ENCODE measurements around the gene GNA12. TPM values are rescaled to one million over a fixed set of nuclear protein-coding genes. Genes with fewer than 3 reads are reported as not detected.

GNA12 gene
- total and polyA plus RNA-seq, 9 of the 15 experiments (the other 6 are each of a cell fraction or from before 2014, with no cell fraction given) = 0.65 to 32.7 (median 9.6) TPM

DNA sequence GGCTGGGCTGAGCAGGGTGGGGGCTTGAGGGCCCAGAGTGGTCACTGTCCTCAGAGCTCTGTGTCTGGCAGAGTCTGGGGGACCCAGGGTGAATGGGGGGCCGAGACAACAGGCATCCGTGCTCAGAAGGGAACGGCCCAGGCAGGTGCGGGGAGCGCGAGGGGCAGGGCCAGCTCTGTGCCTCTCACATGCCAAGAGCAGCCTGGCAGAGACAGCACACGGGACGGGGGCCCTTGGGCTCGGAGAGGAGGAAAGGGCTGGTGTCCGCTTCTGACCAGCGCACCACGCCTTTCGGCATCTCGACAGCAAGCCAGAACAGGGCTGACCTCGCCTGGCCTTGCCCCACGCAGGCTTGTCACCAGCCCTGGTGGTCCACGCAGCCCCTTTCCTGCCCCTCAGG lies 142.7 kb downstream of the GNA12 start:
- Histone ChIP-seq H3K79me2 (ENCODE audit: control insufficient read depth, insufficient read depth, low read length) (no peaks in the 10 kb centered on the region), H3K36me3 (ENCODE audit: control insufficient read depth, insufficient read depth, low read length) (no peaks in the 10 kb centered on the region), H3K9ac (ENCODE audit: insufficient read depth in 1 of 2, low read depth in 2 of 2, low read length in 2 of 2) (peak overlapping the region in 1 of 2 experiments; percentile 10; a peak in 1 of 4 replicates), H3K4me1 (replicated peaks in 1 of 2; ENCODE audit: control insufficient read depth in 2 of 2, insufficient read depth in 2 of 2, low read length in 2 of 2) (peaks cover 0 to 25% of the 10 kb centered on the region in 2 experiments; a peak in 1 of 5 replicates), H4K20me1 (replicated peaks; ENCODE audit: control insufficient read depth, insufficient read depth, low read length) (peaks cover 4% of the 10 kb centered on the region; the same call in 1 of the 2 replicates), H2AFZ (ENCODE audit: low read depth, low read length) (no peak overlapping the region), H3K9me1 (ENCODE audit: control insufficient read depth, insufficient read depth, low read length) (no peaks in the 10 kb centered on the region), H3K4me2 (ENCODE audit: insufficient read depth, low read length) (no peak overlapping the region), H3K27me3 (ENCODE audit: control insufficient read depth in 2 of 2, insufficient read depth in 2 of 2, low read length in 2 of 2) (peaks cover 36 to 67% of the 10 kb centered on the region in 2 experiments), H3K27ac (ENCODE audit: extremely low read depth, low read depth, low read length) (no peak overlapping the region), H3K4me3 (no peak overlapping the region), H3K9me3 (replicated peaks; ENCODE audit: control insufficient read depth, insufficient read depth, low read depth, low read length) (no peaks in the 10 kb centered on the region)
- no TSS peak for BruUV-seq (replicated peaks)
- ChIA-PET POLR2A (interaction anchor here (0.7 to 1.5 kb wide), 4 partner anchors 10 to 1208 kb away, joined by 3 to 5 read pairs (median 4); no protein-coding TSS in a partner anchor), CTCF (ENCODE audit: low intra/inter-chr PET ratio) (no interaction called here)
- DNase-seq (ENCODE audit: extremely low read depth in 1 of 4, low spot score in 3 of 4) (no peak), ATAC-seq (no peak), FAIRE-seq (no peak)
- in situ Hi-C loops (cut with MboI) (no loop called here), intact Hi-C loops (cut with micrococcal nuclease) (no loop called here)
- WGBS (ENCODE audit: insufficient coverage, low coverage, missing lambda C conversion rate) = 8% methylated on average over 16 of the region's 17 CpGs
- TF ChIP-seq POU5F1 (IDR thresholded peaks at IDR 0.05; ENCODE audit: borderline replicate concordance, low read depth, low read length, partially characterized antibody) = no peak
- TF ChIP-seq, protein P1, sequence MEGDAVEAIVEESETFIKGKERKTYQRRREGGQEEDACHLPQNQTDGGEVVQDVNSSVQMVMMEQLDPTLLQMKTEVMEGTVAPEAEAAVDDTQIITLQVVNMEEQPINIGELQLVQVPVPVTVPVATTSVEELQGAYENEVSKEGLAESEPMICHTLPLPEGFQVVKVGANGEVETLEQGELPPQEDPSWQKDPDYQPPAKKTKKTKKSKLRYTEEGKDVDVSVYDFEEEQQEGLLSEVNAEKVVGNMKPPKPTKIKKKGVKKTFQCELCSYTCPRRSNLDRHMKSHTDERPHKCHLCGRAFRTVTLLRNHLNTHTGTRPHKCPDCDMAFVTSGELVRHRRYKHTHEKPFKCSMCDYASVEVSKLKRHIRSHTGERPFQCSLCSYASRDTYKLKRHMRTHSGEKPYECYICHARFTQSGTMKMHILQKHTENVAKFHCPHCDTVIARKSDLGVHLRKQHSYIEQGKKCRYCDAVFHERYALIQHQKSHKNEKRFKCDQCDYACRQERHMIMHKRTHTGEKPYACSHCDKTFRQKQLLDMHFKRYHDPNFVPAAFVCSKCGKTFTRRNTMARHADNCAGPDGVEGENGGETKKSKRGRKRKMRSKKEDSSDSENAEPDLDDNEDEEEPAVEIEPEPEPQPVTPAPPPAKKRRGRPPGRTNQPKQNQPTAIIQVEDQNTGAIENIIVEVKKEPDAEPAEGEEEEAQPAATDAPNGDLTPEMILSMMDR (IDR thresholded peaks at IDR 0.05 in 2 of 3, conservative IDR thresholded peaks at IDR 0.05 in 1 of 3; ENCODE audit: insufficient read depth in 2 of 3, low read depth in 1 of 3, low read length in 3 of 3) = no peak
- TF ChIP-seq NR4A1 (CRISPR knock-in tag; IDR thresholded peaks at IDR 0.05) = no peak
- TF ChIP-seq NR4A1 (tag; IDR thresholded peaks at IDR 0.05) = no peak
- TF ChIP-seq SIRT6 (IDR thresholded peaks at IDR 0.05; ENCODE audit: low read depth, low read length) = no peak
- TF ChIP-seq, protein P2, sequence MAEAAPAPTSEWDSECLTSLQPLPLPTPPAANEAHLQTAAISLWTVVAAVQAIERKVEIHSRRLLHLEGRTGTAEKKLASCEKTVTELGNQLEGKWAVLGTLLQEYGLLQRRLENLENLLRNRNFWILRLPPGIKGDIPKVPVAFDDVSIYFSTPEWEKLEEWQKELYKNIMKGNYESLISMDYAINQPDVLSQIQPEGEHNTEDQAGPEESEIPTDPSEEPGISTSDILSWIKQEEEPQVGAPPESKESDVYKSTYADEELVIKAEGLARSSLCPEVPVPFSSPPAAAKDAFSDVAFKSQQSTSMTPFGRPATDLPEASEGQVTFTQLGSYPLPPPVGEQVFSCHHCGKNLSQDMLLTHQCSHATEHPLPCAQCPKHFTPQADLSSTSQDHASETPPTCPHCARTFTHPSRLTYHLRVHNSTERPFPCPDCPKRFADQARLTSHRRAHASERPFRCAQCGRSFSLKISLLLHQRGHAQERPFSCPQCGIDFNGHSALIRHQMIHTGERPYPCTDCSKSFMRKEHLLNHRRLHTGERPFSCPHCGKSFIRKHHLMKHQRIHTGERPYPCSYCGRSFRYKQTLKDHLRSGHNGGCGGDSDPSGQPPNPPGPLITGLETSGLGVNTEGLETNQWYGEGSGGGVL (CRISPR knock-in tag; IDR thresholded peaks at IDR 0.05) = no peak
- no peak for TF ChIP-seq KDM4B (IDR thresholded peaks at IDR 0.05; ENCODE audit: borderline replicate concordance in 2 of 2, low read depth in 1 of 2)
- TF ChIP-seq, protein P3, sequence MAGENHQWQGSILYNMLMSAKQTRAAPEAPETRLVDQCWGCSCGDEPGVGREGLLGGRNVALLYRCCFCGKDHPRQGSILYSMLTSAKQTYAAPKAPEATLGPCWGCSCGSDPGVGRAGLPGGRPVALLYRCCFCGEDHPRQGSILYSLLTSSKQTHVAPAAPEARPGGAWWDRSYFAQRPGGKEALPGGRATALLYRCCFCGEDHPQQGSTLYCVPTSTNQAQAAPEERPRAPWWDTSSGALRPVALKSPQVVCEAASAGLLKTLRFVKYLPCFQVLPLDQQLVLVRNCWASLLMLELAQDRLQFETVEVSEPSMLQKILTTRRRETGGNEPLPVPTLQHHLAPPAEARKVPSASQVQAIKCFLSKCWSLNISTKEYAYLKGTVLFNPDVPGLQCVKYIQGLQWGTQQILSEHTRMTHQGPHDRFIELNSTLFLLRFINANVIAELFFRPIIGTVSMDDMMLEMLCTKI (IDR thresholded peaks at IDR 0.05; ENCODE audit: partially characterized antibody) = no peak
- TF ChIP-seq HMG20B (CRISPR knock-in tag; IDR thresholded peaks at IDR 0.05) = no peak
- TF ChIP-seq, protein P4, sequence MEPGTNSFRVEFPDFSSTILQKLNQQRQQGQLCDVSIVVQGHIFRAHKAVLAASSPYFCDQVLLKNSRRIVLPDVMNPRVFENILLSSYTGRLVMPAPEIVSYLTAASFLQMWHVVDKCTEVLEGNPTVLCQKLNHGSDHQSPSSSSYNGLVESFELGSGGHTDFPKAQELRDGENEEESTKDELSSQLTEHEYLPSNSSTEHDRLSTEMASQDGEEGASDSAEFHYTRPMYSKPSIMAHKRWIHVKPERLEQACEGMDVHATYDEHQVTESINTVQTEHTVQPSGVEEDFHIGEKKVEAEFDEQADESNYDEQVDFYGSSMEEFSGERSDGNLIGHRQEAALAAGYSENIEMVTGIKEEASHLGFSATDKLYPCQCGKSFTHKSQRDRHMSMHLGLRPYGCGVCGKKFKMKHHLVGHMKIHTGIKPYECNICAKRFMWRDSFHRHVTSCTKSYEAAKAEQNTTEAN (CRISPR knock-in tag; IDR thresholded peaks at IDR 0.05) = no peak
- no peak for TF ChIP-seq PTRF (tag; IDR thresholded peaks at IDR 0.05)
- TF ChIP-seq BMI1 (IDR thresholded peaks at IDR 0.05; ENCODE audit: low read length) = no peak
- TF ChIP-seq NFXL1 (CRISPR knock-in tag; IDR thresholded peaks at IDR 0.05) = no peak
- TF ChIP-seq RNF2 (IDR thresholded peaks at IDR 0.05) = no peak
- no peak for TF ChIP-seq HSF4 (CRISPR knock-in tag; IDR thresholded peaks at IDR 0.05; ENCODE audit: borderline replicate concordance)
- TF ChIP-seq ZFPM2 (CRISPR knock-in tag; IDR thresholded peaks at IDR 0.05) = no peak
- TF ChIP-seq PYGO2 (tag; IDR thresholded peaks at IDR 0.05) = no peak

Data from K562 (cell line).